HFFc6 (cell line): Measurements from ENCODE around the gene ACO1. TPM values are rescaled to one million over a fixed set of nuclear protein-coding genes. Genes with fewer than 3 reads are reported as not detected.

Experiments used
- DNase-seq: peaks from one replicate; pipeline ENCODE4 v3.0.0-alpha.2; 2018
- H3K27ac Mint-ChIP-seq: 2 replicates; pipeline ENCODE4 v1.8.0; 2020; ENCODE audit warnings: mild to moderate bottlenecking, mixed read lengths
- H3K27me3 Mint-ChIP-seq: 2 replicates; pipeline ENCODE4 v1.8.0; 2021; ENCODE audit warnings: mild to moderate bottlenecking, moderate library complexity, mixed read lengths; ENCODE audit not compliant: insufficient read depth
- H3K36me3 Mint-ChIP-seq: 2 replicates; pipeline ENCODE4 v1.8.0; 2021; ENCODE audit warnings: low read depth, mixed read lengths
- H3K4me1 Mint-ChIP-seq: 2 replicates; pipeline ENCODE4 v1.8.0; 2020; ENCODE audit warnings: low read depth, mixed read lengths
- H3K4me3 Mint-ChIP-seq: 2 replicates; pipeline ENCODE4 v1.8.0; 2020; ENCODE audit warnings: mild to moderate bottlenecking, moderate library complexity, mixed read lengths
- H3K9me3 Mint-ChIP-seq: 2 replicates; pipeline ENCODE4 v1.8.0; 2020; ENCODE audit warnings: mild to moderate bottlenecking, mixed read lengths
- total RNA-seq, 6 experiments: library from RNA; stranded (reverse); fragmentation: NEBNext Ultra II Directional; extraction: Animal tissue kit (Norgen Biotek cat#: 25700); gene quantifications; 2 replicates in 1 of 6; 3 replicates in 5 of 6; pipeline ENCODE4 v1.2.3, GENCODE V29; 2021
- TF ChIP-seq, protein P1 (sequence below): fragments of 200-600 bp; sonication (generic); IDR thresholded peaks from 2 replicates; pipeline ENCODE4 v1.5.0; 2021; ENCODE audit warnings: antibody characterized with exemption, mild to moderate bottlenecking

Gene ACO1
- total RNA-seq, 6 experiments from 2014 or later: 79.8 to 94.4 (median 84.0) TPM

DNA sequence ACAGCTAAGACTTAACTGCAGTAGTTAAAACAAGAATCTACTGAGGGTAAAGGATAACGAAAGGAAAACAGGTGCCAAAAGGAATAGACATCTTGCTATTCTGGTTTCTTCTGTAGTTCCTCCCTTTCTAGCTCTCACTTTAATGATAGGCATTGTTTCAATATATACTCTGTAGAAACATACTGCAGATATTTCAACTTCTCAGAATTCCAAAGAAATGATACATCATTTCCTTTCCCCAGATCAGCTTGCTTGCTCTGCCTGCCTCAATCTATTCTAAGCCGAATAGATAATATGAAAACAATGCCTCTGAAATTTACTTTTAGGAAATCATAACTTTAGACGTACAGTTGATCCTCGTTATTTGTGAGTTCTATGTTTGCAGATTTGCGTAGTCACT, 46.3 kb downstream of the ACO1 start:
- H3K4me1 Mint-ChIP-seq: peaks cover 55% of the 10 kb centered on the region
- H3K36me3 Mint-ChIP-seq: peaks cover 26% of the 10 kb centered on the region
- peak overlapping the region; percentile 67 for H3K4me3 Mint-ChIP-seq
- no peaks in the 10 kb centered on the region for H3K9me3 Mint-ChIP-seq
- TF ChIP-seq, protein P1, sequence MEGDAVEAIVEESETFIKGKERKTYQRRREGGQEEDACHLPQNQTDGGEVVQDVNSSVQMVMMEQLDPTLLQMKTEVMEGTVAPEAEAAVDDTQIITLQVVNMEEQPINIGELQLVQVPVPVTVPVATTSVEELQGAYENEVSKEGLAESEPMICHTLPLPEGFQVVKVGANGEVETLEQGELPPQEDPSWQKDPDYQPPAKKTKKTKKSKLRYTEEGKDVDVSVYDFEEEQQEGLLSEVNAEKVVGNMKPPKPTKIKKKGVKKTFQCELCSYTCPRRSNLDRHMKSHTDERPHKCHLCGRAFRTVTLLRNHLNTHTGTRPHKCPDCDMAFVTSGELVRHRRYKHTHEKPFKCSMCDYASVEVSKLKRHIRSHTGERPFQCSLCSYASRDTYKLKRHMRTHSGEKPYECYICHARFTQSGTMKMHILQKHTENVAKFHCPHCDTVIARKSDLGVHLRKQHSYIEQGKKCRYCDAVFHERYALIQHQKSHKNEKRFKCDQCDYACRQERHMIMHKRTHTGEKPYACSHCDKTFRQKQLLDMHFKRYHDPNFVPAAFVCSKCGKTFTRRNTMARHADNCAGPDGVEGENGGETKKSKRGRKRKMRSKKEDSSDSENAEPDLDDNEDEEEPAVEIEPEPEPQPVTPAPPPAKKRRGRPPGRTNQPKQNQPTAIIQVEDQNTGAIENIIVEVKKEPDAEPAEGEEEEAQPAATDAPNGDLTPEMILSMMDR: no peak
- peak; percentile 62 for DNase-seq
- no peaks in the 10 kb centered on the region for H3K27me3 Mint-ChIP-seq
- H3K27ac Mint-ChIP-seq: peak overlapping the region; percentile 74

GRCh38 chr9:32431196-32431595, 46.8 kb downstream of the ACO1 start:
- Mint-ChIP-seq H3K36me3 (peaks cover 26% of the 10 kb centered on the region), H3K27ac (peak overlapping the region; percentile 74), H3K4me3 (peak overlapping the region; percentile 67), H3K9me3 (no peaks in the 10 kb centered on the region), H3K27me3 (no peaks in the 10 kb centered on the region), H3K4me1 (peaks cover 51% of the 10 kb centered on the region)
- no peak for DNase-seq
- TF ChIP-seq, protein P1: no peak

- no peaks in the 10 kb centered on the region for H3K9me3 Mint-ChIP-seq
- peaks cover 25% of the 10 kb centered on the region for H3K36me3 Mint-ChIP-seq
- DNase-seq: peak; percentile 42
- TF ChIP-seq, protein P1: peak; percentile 90
- H3K27ac Mint-ChIP-seq: peak overlapping the region; percentile 74
- peak overlapping the region; percentile 67 for H3K4me3 Mint-ChIP-seq
- H3K4me1 Mint-ChIP-seq: peaks cover 42% of the 10 kb centered on the region
- no peaks in the 10 kb centered on the region for H3K27me3 Mint-ChIP-seq
Observed at GRCh38 chr9:32431940-32432555, 47.6 kb downstream of the ACO1 start.

- TF ChIP-seq, protein P1: no peak
- Mint-ChIP-seq H3K27me3 (no peaks in the 10 kb centered on the region), H3K9me3 (no peaks in the 10 kb centered on the region), H3K36me3 (peaks cover 33% of the 10 kb centered on the region), H3K4me1 (peaks cover 26% of the 10 kb centered on the region), H3K4me3 (no peak overlapping the region), H3K27ac (no peak overlapping the region)
- DNase-seq: no peak
Observed at GRCh38 chr9:32434892-32435291, 50.4 kb downstream of the ACO1 start.

DNA sequence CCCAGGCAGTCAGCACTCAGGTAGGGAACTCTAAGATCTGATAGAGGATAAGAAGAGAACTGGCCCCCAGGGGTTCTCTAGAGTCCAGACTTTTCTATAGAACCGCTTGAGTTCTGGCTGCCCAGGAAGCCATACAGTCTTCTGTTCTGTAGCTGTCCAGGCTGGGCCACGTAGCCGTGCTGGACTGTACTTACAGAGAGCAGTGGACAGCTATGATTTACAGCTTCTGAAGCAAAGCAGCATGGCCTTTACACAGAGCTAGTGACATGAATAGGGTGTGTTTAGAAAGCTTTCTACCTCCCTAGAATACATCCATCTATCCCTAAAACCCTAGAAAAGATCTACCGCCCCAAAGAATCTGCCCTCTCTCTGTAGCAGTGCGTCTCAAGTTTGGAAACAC, 57.2 kb downstream of the ACO1 start:
- TF ChIP-seq, protein P1: no peak
- H3K27me3 Mint-ChIP-seq: no peaks in the 10 kb centered on the region
- no peak overlapping the region for H3K27ac Mint-ChIP-seq
- H3K9me3 Mint-ChIP-seq: no peaks in the 10 kb centered on the region
- H3K36me3 Mint-ChIP-seq: peaks cover 49% of the 10 kb centered on the region
- no peaks in the 10 kb centered on the region for H3K4me1 Mint-ChIP-seq
- no peak for DNase-seq
- no peak overlapping the region for H3K4me3 Mint-ChIP-seq
